Endothelial cell of umbilical vein (primary cell): ENCODE results near the gene A1BG. TPM values are rescaled to one million over a fixed set of nuclear protein-coding genes. Genes with fewer than 3 reads are reported as not detected.

ENCODE experiments used
- BruUV-seq: library from RNA; stranded (reverse); fragments of 400-500 nt; replicated peaks from 2 replicates; lab custom pipeline; 2021; lab: Mats Ljungman, UMichigan
- CTCF ChIA-PET: fragments of 300-600, 350-600 bp; sonication (Branson Sonifier 250); formaldehyde crosslinking; loops from one replicate; lab custom pipeline; 2021; ENCODE audit warnings: antibody characterized with exemption, inconsistent platforms; lab: Charles Lee
- POLR2A ChIA-PET: fragments of 300-600, 350-600 bp; sonication (Branson Sonifier 250); formaldehyde crosslinking; loops from one replicate; lab custom pipeline; 2021; ENCODE audit warnings: antibody characterized with exemption, inconsistent platforms; lab: Charles Lee
- DNase-seq: peaks from one replicate; pipeline ENCODE4 v3.0.0-alpha.2; 2011; ENCODE audit warnings: low read depth, low spot score
- FAIRE-seq: peaks from 2 replicates; lab custom pipeline; 2011; peaks lifted over from hg19 to GRCh38; lab: Jason Lieb, UNC
- H2AFZ ChIP-seq: 2 replicates; pipeline ENCODE4 v1.6.0; 2012; ENCODE audit warnings: low read depth, low read length, control low read depth, inconsistent platforms
- H3K27ac ChIP-seq: 2 replicates; pipeline ENCODE4 v1.5.1; 2011; ENCODE audit warnings: low read depth, mild to moderate bottlenecking, control low read depth, low read length, moderate library complexity; ENCODE audit not compliant: insufficient read depth
- H3K27me3 ChIP-seq, 2 experiments: 2 replicates each; pipeline versions ENCODE4 v1.6.0 to v1.6.1; 2011; ENCODE audit warnings: low read length in 2 of 2, mixed read lengths in 1 of 2; ENCODE audit not compliant: control insufficient read depth in 2 of 2, insufficient read depth in 2 of 2
- H3K36me3 ChIP-seq, 2 experiments: 2 replicates in 1 of 2; 3 replicates in 1 of 2; pipeline ENCODE4 v1.5.1; 2011; ENCODE audit warnings: low read length in 2 of 2, mild to moderate bottlenecking in 1 of 2, moderate library complexity in 1 of 2; ENCODE audit not compliant: control insufficient read depth in 2 of 2, insufficient read depth in 2 of 2; ENCODE audit errors: extremely low read depth in 1 of 2
- H3K4me1 ChIP-seq: 3 replicates; pipeline ENCODE4 v1.5.1; 2011; ENCODE audit warnings: mild to moderate bottlenecking, low read length; ENCODE audit not compliant: control insufficient read depth, insufficient read depth; ENCODE audit errors: extremely low read depth
- H3K4me2 ChIP-seq: 2 replicates; pipeline ENCODE4 v1.6.1; 2011; ENCODE audit warnings: low read length, control low read depth, mixed read lengths; ENCODE audit not compliant: insufficient read depth
- H3K4me3 ChIP-seq, 3 experiments: fragments of 200-600 bp in 1 of 3; sonication (generic), shearing (Covaris generic) in 1 of 3; replicated peaks in 1 of 3; 2 replicates each; pipeline ENCODE4 v1.5.1; 2011 to 2016; ENCODE audit warnings: control low read depth in 3 of 3, low read length in 3 of 3, mild to moderate bottlenecking in 2 of 3, inconsistent platforms in 1 of 3, low read depth in 1 of 3, moderate library complexity in 1 of 3; ENCODE audit not compliant: insufficient read depth in 1 of 3
- H3K79me2 ChIP-seq: 2 replicates; pipeline ENCODE4 v1.6.0; 2012; ENCODE audit warnings: low read length, inconsistent platforms; ENCODE audit not compliant: control insufficient read depth, insufficient read depth
- H3K9ac ChIP-seq: replicated peaks from 2 replicates; pipeline ENCODE3; 2011; ENCODE audit warnings: low read length, control low read depth; ENCODE audit not compliant: insufficient read depth; ENCODE audit errors: extremely low read depth
- H3K9me1 ChIP-seq: replicated peaks from 3 replicates; pipeline ENCODE4 v1.6.0; 2011; ENCODE audit warnings: mild to moderate bottlenecking, low read length; ENCODE audit not compliant: control insufficient read depth, insufficient read depth; ENCODE audit errors: extremely low read depth
- H3K9me3 ChIP-seq: replicated peaks from 2 replicates; pipeline ENCODE4 v1.5.1; 2012; ENCODE audit warnings: low read length, inconsistent platforms; ENCODE audit not compliant: control insufficient read depth, insufficient read depth
- H4K20me1 ChIP-seq: replicated peaks from 2 replicates; pipeline ENCODE3; 2011; ENCODE audit warnings: mild to moderate bottlenecking, low read length; ENCODE audit not compliant: control insufficient read depth, insufficient read depth; ENCODE audit errors: extremely low read depth
- EZH2 ChIP-seq: IDR thresholded peaks from 2 replicates; pipeline ENCODE4 v1.6.1; 2012; ENCODE audit warnings: borderline replicate concordance, low read depth, mild to moderate bottlenecking, moderate library complexity, low read length, inconsistent platforms; ENCODE audit not compliant: severe bottlenecking
- FOS ChIP-seq: IDR thresholded peaks from 2 replicates; pipeline ENCODE4 v1.6.1; 2011; ENCODE audit warnings: mild to moderate bottlenecking, low read length, moderate library complexity, borderline replicate concordance; ENCODE audit not compliant: insufficient read depth
- GATA2 ChIP-seq: IDR thresholded peaks from 2 replicates; pipeline ENCODE4 v1.7.0; 2011; ENCODE audit warnings: low read depth, mild to moderate bottlenecking, moderate library complexity, mixed read lengths, low read length; ENCODE audit not compliant: insufficient read length, insufficient read depth
- JUN ChIP-seq: IDR thresholded peaks from 2 replicates; pipeline ENCODE4 v1.6.1; 2011; ENCODE audit warnings: borderline replicate concordance, low read depth; ENCODE audit not compliant: insufficient read length, insufficient read depth
- MAX ChIP-seq: IDR thresholded peaks from 2 replicates; pipeline ENCODE4 v1.6.1; 2011; ENCODE audit not compliant: insufficient read depth, insufficient read length
- MYC ChIP-seq: IDR thresholded peaks from one replicate; pipeline ENCODE4 v1.6.1; 2011; ENCODE audit warnings: mild to moderate bottlenecking, low read depth, low read length
- POLR2A ChIP-seq: IDR thresholded peaks from 2 replicates; pipeline ENCODE4 v1.6.1; 2012; ENCODE audit warnings: low read depth, mild to moderate bottlenecking, control low read depth, low read length
- POLR2AphosphoS5 ChIP-seq: IDR thresholded peaks from 2 replicates; pipeline ENCODE4 v1.6.1; 2012; ENCODE audit warnings: low read depth, mild to moderate bottlenecking, control low read depth, low read length, moderate library complexity; ENCODE audit not compliant: insufficient read depth
- dilution Hi-C: fragments of 300-500 bp; cut with MboI; formaldehyde crosslinking; loops from one replicate; pipeline ENCODE4 v1.15.0; 2019; ENCODE audit warnings: low sequenced_read_pairs; ENCODE audit not compliant: extremely low pct_ligation_motif_present
- intact Hi-C: fragments of 100-400 bp; cut with micrococcal nuclease; formaldehyde crosslinking; loops from one replicate; pipeline ENCODE4 v1.10.0; 2022
- polyA plus RNA-seq, 4 experiments: library from polyadenylated mRNA; depleted of rRNA in 3 of 4; stranded (reverse) in 3 of 4; unstranded in 1 of 4; fragments of >200 nt; gene quantifications; 2 replicates each; pipeline versions ENCODE4 v1.2.1 to v1.2.3, GENCODE V29; 2011 to 2012; ENCODE audit warnings: missing spikeins in 1 of 4
- total RNA-seq: library from RNA; stranded (reverse); gene quantifications from 2 replicates; pipeline ENCODE4 v1.2.3, GENCODE V29; 2021
- TF ChIP-seq, protein P1 (sequence below), 2 donors: IDR thresholded peaks; 1 replicate in 1 of 2; 2 replicates in 1 of 2; pipeline ENCODE4 v1.5.1; 2011; ENCODE audit warnings: low read length in 2 of 2, mild to moderate bottlenecking in 2 of 2, moderate library complexity in 2 of 2, control low read depth in 1 of 2, inconsistent platforms in 1 of 2, low read depth in 1 of 2; ENCODE audit not compliant: insufficient read depth in 1 of 2; ENCODE audit errors: extremely low read depth in 1 of 2

A1BG gene
- total and polyA plus RNA-seq, 2 donors (not counting 3 experiments of a cell fraction or from before 2014, with no cell fraction given): 2.3 to 3.7 TPM

DNA sequence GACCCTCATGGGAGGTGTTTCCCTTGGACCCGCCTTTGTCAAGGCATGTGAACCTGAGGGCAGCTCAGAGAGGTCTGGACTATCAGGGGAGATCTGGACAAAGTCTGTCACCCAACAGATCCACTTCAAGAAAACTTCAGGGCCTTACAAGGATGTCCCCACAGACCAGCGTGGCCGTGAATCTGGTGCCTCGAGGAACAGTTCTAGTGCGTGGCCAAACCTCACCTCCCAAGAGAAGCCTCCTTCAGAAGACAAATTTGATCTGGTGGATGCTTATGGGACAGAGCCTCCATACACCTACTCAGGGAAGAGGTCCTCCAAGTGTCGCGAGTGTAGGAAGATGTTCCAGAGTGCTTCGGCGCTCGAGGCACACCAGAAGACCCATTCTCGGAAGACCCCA, 15.0 kb downstream of the A1BG start:
- TF ChIP-seq MAX (no peak), FOS (no peak), POLR2AphosphoS5 (no peak), POLR2A (no peak), GATA2 (no peak), EZH2 (no peak), JUN (no peak), MYC (no peak)
- TF ChIP-seq, protein P1, sequence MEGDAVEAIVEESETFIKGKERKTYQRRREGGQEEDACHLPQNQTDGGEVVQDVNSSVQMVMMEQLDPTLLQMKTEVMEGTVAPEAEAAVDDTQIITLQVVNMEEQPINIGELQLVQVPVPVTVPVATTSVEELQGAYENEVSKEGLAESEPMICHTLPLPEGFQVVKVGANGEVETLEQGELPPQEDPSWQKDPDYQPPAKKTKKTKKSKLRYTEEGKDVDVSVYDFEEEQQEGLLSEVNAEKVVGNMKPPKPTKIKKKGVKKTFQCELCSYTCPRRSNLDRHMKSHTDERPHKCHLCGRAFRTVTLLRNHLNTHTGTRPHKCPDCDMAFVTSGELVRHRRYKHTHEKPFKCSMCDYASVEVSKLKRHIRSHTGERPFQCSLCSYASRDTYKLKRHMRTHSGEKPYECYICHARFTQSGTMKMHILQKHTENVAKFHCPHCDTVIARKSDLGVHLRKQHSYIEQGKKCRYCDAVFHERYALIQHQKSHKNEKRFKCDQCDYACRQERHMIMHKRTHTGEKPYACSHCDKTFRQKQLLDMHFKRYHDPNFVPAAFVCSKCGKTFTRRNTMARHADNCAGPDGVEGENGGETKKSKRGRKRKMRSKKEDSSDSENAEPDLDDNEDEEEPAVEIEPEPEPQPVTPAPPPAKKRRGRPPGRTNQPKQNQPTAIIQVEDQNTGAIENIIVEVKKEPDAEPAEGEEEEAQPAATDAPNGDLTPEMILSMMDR (IDR thresholded peaks at IDR 0.05; ENCODE audit: extremely low read depth in 1 of 2, insufficient read depth in 1 of 2, low read depth in 1 of 2, low read length in 2 of 2): no peak
- FAIRE-seq: no peak
- CTCF ChIA-PET: no interaction called here
- dilution Hi-C loops (no loop called here), intact Hi-C loops (no loop called here)
- no peak for DNase-seq
- BruUV-seq: no TSS peak
- H3K36me3 ChIP-seq: peaks cover 0 to 22% of the 10 kb centered on the region in 2 experiments
- no peak overlapping the region for H3K4me2 ChIP-seq
- no peaks in the 10 kb centered on the region for H3K9me1 ChIP-seq
- peaks cover 2% of the 10 kb centered on the region for H3K9me3 ChIP-seq
- H3K4me1 ChIP-seq: no peaks in the 10 kb centered on the region
- no peaks in the 10 kb centered on the region for H3K27me3 ChIP-seq
- H2AFZ ChIP-seq: no peak overlapping the region
- H3K79me2 ChIP-seq: no peaks in the 10 kb centered on the region
- H4K20me1 ChIP-seq: no peaks in the 10 kb centered on the region
- H3K27ac ChIP-seq: no peak overlapping the region
- no peak overlapping the region for H3K9ac ChIP-seq
- H3K4me3 ChIP-seq: no peak overlapping the region
- POLR2A ChIA-PET: no interaction called here
